Suppressor macrophage treated with lipopolysaccharide for 4 hours (primary cell): ENCODE measurements around the gene DBH.
A peak's percentile ranks its signal among the peaks of the same experiment; 100 is the strongest.

Experiments used
- DNase-seq: peaks from one replicate; pipeline ENCODE4 v3.0.0-alpha.2; 2020

Gene DBH

DNA sequence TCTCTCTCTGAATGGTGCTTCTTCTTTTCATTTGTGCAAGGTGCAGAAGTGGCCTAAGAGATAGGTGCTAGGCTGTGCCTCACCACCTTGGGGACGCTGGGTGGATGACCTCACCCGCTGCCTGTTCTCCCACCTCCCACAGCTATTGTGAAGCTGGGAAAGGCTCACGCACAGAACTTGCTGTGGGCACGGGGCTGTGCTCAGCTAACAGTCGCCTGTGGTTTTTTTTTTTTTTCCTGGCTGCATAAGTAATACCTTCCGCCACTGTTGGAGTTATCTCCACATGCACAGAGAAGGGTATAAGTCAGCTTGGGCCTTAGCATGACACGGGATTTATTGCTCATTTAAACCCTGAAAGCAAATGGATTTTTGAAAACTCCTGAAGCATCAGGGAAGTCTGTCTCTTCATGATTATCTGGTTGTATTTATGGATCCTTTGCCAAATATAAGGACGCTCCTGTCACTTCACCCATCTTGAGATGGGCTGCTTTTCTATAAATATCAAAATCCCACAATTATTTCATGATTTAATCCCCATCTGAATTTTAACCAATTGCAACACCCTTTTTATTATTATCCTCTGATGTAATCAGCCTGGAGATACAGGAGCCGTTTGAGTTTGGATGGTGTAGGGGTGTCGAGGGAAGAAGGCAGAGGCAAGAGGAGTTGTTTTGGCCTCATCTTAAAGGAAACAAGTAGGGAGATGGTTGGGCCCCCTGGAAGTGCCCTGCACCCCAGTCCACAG lies 9.0 kb downstream of the DBH start:
- no peak for DNase-seq

GRCh38 chr9:133647148-133647547 lies 11.0 kb downstream of the DBH start:
- no peak for DNase-seq

DNA sequence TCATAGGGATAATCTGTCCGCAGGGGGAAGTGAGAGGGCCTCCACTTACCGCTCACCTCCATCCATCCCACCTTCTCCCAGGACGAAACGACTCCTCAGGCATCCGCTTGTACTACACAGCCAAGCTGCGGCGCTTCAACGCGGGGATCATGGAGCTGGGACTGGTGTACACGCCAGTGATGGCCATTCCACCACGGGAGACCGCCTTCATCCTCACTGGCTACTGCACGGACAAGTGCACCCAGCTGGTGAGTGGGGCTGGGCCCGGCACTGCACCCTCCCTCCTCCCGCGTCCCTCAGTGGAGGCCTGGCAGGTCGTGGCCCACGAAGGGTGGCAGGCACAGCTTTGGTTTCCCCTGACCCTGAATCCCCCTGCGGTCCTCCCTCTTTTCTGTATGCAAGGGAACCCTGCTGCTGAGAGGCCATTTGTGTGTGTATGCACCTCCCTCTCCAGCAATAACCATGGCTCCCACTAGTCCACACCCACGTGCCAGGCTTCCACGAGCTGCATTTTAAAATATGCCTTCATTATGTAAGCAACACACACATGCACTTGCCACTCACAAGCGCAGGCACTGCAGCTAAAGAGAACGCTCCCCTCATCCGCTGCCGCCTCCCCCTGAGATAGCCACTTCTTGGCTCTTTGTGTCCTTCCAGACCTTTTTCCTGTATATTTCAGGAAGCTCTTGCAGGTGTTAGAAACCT lies 11.8 kb downstream of the DBH start:
- DNase-seq = no peak

DNA sequence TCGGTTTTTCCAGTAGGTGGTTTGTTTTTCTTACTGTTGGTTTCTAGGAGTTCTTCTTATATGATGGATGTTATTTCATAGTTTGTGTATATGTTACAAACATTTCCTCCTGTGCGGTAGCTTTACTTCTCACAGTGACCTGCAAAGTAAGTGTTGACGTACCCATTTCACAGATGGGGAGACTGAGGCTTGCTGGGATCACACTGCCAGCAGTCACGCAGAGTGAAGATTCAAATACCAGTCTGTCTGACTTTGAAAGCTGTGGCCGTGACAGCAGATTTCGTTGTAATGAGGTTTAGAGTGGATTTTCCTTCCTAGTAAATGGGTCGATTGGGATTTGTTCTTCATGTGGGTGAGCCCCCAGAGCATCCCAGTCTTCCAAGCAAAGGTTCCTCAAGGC lies 13.0 kb downstream of the DBH start:
- DNase-seq = no peak

- DNase-seq = no peak
Measured at GRCh38 chr9:133650026-133650425, 13.9 kb downstream of the DBH start.

DNA sequence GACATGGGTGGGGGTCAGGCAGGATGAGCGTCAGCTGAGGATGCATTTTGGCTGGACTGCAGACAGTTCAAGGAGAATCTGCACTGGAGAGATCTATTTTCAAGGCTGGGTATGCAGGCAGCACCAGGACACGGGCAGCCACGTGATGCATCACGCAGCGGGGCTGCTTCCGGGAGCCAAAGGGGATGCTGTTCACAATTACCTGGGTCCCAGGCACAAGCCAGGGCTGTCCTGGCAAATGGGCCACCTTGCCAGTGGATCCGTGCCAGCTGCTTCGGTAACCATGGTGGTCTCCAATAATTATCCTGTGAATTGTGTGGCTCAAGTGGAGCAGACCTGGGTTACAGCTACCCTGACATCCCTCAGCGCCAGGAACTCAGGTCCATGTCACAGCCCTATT lies 17.5 kb downstream of the DBH start:
- no peak for DNase-seq

GRCh38 chr9:133654736-133655657 lies 18.8 kb downstream of the DBH start:
- DNase-seq = no peak

DNA sequence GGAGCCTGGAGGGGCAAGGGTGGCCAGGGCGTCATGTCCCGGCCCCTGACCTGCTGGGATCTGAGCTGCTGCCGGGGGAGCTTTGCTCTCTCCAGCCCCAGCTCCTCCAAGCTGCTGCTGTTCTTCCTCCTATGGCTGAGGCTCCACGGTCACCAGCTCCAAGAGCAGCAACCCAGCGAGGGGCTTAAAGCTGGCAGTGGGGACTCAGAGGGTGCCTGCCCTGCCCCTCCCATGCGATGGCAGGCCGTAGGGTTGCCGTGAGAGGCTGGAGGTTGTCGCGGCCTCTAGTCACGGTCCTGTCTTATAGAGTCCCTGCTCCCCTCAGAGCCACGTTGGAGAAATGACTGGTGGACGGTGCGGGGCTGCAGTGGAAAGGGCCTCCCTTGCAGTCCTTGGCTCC lies 19.5 kb downstream of the DBH start:
- DNase-seq = no peak

DNA sequence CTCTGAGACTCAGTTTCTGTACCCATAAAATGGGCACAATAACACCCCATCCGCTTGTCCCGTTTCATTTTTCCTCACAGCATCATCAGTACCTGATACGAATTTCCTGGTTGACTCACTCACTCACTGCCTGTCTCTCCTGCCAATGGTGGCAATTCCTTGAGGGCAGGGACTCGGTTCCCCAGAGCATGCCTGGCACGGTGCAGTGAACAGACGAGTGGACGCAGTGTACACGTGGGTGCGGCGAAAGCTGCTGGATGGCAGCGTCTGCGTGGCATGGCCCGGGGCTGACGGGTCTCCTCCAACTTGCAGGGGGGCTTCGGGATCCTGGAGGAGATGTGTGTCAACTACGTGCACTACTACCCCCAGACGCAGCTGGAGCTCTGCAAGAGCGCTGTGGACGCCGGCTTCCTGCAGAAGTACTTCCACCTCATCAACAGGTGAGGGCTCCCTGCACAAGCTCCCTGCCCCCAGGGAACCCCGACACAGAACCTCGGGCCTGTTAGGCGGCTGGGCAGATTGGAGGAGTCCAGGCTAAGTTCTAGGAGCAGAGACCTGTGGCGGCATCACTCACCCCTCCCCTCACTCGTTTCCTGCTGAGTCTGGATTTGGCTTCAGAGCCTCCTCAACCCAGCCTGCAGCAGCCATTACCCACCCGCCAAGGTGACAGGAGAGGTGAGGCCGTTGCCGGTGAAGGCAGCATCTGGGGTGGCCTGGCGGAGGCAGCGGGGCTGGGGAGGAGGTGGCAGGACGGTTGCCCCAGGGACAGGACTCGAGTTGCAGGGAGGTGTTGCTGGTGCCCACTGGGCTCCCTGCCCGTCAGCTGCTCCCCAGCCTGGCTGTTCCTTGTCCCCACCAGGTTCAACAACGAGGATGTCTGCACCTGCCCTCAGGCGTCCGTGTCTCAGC lies 20.3 kb downstream of the DBH start:
- no peak for DNase-seq

DNA sequence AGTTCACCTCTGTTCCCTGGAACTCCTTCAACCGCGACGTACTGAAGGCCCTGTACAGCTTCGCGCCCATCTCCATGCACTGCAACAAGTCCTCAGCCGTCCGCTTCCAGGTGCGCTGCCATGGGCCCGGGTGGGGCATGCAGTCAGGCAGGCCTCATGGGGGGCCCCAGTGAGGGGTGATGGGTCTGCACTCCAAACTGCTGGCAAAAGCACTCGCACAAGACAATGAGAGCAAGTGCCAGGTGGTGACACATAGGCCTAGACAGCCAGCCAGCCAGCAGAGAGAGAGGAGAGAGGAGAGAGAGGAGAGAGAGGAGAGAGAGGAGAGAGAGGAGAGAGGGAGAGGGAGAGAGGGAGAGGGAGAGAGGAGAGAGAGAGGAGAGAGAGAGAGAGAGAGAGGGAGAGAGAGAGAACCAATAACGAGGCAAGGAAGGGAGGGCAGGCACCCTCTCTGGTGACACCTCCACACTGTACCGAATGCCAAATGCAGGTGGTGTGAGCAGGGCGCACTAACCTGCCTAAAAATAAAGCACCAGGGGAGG lies 21.0 kb downstream of the DBH start:
- DNase-seq = no peak

DNA sequence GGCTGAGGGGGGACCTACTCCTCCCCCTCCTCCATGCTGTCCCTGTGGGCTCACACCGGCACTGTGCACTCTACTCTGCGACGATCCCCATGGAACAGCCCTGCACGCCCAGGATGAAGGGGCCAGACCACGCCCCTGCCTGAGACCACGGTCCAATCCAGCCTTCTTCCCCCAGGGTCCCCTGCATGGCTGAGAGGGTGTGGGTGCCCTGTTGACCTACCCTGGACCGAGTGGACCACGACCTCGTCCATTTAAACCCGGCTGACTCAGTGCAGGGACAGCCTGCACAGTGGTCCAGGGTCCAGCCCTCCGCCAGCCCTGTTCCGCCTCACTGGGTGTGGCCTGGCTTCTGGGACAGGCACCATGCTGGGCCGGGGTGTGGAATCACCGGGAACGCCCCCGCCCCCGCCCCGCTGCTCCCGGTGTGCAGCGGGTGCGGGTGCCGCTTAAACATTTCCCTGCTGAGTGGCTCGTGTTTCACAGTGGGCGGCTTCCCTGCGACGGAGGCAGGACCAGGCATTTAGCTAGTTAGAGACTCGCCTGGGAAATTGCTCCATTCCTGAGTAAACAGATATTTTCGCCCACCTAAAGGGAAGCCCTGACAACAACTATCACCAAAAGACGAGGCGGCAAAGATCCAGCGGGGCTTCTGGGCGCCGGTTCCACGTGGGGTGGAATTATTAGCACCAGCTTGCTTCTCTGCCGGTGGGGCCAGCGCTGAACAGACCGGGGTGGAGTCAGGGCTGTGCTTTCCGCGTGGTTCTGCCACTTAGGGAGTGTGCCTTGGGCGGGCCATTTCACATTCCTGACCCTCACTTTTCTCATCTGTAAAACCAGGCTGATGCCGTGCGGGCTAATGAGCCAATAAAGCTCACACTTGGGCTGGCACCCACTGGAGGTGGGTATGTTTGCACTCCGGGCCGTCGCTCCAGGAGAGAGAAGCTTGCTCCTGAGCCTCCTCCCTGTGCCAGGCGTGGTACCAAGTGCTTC lies 22.6 kb downstream of the DBH start:
- DNase-seq = peak; percentile 12

DNA sequence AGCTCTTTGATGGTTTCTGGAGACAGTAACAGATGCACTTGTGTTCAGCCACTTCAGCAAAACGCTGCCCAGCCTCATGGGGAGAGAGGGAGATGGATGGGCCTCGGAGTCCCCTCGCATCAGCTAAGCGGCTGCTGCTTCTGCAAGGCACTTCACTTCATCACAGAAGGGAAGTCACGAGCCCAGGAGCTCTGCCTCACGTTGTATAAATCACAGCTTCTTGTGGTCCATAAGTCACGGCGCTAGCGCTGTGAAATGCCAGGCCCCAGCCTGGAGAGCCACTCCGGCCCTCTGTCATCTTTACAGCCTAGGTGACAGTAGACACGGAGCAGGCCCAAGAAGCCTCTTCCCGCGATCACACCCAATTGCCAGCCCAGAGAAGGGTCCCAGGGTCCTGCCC lies 23.4 kb downstream of the DBH start:
- DNase-seq = no peak

GRCh38 chr9:133661846-133662540 lies 25.8 kb downstream of the DBH start:
- no peak for DNase-seq

GRCh38 chr9:133664173-133665050 lies 28.2 kb downstream of the DBH start:
- no peak for DNase-seq

- no peak for DNase-seq
Measured at GRCh38 chr9:133665096-133665495, 28.9 kb downstream of the DBH start.

DNA sequence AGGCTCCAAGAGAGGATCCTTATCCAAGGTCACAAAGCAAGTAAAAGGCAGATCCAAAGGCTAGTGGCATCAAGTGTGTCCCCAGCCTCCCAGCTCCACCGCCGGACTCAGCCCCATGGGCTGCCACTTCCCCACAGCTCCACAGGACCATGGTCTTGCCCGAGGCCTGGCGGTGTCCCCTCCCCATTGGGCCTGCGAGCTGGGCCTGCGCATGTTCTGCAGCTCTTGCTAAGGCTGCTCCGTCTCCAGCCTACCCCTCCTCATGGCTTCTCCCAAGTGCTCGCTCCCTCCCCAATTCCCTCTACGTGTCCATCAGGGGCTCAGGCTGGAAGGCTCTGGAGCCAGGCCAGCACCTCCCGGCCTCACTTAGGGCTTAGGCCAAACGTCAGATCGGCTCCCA lies 29.4 kb downstream of the DBH start:
- no peak for DNase-seq

- no peak for DNase-seq
Measured at GRCh38 chr9:133666387-133666786, 30.2 kb downstream of the DBH start.

DNA sequence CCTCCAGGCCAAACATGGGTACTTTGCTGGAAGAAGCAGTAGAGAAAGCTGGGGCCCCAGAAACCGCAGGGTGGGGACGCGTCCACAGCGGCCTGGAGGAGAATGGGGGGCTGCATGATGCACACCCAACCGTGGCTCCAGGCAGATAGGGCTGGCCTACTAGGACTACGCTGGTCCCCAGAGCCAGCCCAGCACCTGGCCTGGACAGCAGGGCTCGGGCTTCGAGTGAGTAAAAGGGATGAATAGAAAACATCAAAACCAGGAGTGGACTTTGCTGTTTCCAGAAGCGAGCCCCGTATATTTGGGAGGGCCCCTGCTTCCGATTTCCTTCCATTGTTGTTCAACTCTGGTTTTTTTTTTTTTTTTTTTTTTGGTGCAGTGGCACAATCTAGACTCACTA lies 30.7 kb downstream of the DBH start:
- no peak for DNase-seq

DNA sequence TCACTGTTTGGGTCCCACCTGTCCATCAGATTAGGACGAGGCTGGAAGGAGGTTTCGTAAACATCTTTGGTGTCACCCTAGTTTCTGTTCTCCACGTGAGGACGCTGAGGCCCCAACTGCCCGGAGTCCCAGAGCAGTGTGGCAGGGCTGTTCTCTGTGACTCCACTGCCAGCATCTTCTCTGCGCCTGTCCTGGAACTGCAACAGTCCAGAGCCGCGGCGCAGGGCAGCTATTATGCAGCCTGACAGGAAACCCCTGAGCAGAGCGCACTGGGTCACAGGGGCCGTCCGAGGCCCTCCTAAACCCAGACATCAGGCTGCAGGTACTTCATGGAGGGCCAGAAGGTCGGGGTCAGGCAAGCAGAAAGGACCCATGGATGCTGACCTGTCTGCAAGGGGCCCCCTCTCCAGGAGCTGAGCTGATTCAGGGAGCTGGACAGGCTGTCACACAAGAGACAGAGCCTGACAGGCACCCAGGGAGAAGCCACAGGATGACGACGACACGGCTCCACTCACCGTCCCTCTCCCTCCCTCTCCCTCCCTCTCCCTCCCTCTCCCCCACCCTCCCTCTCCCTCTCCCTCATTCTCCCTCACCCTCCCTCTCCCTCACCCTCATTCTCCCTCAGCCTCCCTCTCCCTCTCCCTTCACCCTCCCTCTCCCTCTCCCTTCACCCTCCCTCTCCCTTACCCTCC lies 31.7 kb downstream of the DBH start:
- no peak for DNase-seq
